Measurements from ENCODE around the gene MIA.
"Not testable (repeated sequence)": the region's sequence is repeated elsewhere in the genome, so short reads cannot be mapped to it uniquely, and the experiment has no call there.

The MIA gene

GRCh38 chr19:40811478-40812341 lies 36.4 kb downstream of the MIA start:
- peak overlapping the region; percentile 48 for H3K4me2 ChIP-seq (ENCODE audit: low read depth, low read length, poor library complexity, severe bottlenecking)
- no peak overlapping the region for H3K27ac ChIP-seq (ENCODE audit: low read depth, low read length)
- H4K20me1 ChIP-seq (ENCODE audit: low read depth, low read length): no peaks in the 10 kb centered on the region
- no peak for TF ChIP-seq EZH2phosphoT487 (conservative IDR thresholded peaks at IDR 0.05; ENCODE audit: low read length)
- TF ChIP-seq, protein P1, sequence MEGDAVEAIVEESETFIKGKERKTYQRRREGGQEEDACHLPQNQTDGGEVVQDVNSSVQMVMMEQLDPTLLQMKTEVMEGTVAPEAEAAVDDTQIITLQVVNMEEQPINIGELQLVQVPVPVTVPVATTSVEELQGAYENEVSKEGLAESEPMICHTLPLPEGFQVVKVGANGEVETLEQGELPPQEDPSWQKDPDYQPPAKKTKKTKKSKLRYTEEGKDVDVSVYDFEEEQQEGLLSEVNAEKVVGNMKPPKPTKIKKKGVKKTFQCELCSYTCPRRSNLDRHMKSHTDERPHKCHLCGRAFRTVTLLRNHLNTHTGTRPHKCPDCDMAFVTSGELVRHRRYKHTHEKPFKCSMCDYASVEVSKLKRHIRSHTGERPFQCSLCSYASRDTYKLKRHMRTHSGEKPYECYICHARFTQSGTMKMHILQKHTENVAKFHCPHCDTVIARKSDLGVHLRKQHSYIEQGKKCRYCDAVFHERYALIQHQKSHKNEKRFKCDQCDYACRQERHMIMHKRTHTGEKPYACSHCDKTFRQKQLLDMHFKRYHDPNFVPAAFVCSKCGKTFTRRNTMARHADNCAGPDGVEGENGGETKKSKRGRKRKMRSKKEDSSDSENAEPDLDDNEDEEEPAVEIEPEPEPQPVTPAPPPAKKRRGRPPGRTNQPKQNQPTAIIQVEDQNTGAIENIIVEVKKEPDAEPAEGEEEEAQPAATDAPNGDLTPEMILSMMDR (IDR thresholded peaks at IDR 0.05; ENCODE audit: insufficient read depth, low read length, poor library complexity, severe bottlenecking): no peak
- H3K9ac ChIP-seq (ENCODE audit: low read length): no peak overlapping the region
- no peak overlapping the region for H2AFZ ChIP-seq (ENCODE audit: low read depth, low read length, severe bottlenecking)
- no peak overlapping the region for H3K4me3 ChIP-seq (ENCODE audit: insufficient read depth, low read length, poor library complexity, severe bottlenecking)
- H3K36me3 ChIP-seq (ENCODE audit: low read length): no peaks in the 10 kb centered on the region
- H3F3A ChIP-seq (ENCODE audit: insufficient read depth): no peaks in the 10 kb centered on the region
- H3K9me3 ChIP-seq (ENCODE audit: insufficient read depth, low read length): no peaks in the 10 kb centered on the region
- H3K9me2 ChIP-seq (replicated peaks; ENCODE audit: insufficient read depth, low read length): no peaks in the 10 kb centered on the region
- 0 out of 2 replicates have a peak, but pooled peaks cover 7% of the 10 kb centered on the region for H3K79me2 ChIP-seq (ENCODE audit: insufficient read depth, low read length)
- no peaks in the 10 kb centered on the region for H3K27me3 ChIP-seq (ENCODE audit: low read length)

GRCh38 chr19:40812571-40812970 lies 37.2 kb downstream of the MIA start:
- not testable (repeated sequence) for H3K9me3 ChIP-seq (ENCODE audit: insufficient read depth, low read length); H3K79me2 ChIP-seq (ENCODE audit: insufficient read depth, low read length); H3K27ac ChIP-seq (ENCODE audit: low read depth, low read length); H2AFZ ChIP-seq (ENCODE audit: low read depth, low read length, severe bottlenecking); H3K4me2 ChIP-seq (ENCODE audit: low read depth, low read length, poor library complexity, severe bottlenecking); H3K9me2 ChIP-seq (replicated peaks; ENCODE audit: insufficient read depth, low read length); H4K20me1 ChIP-seq (ENCODE audit: low read depth, low read length); H3K4me3 ChIP-seq (ENCODE audit: insufficient read depth, low read length, poor library complexity, severe bottlenecking); H3K36me3 ChIP-seq (ENCODE audit: low read length); H3K27me3 ChIP-seq (ENCODE audit: low read length); H3K9ac ChIP-seq (ENCODE audit: low read length); H3F3A ChIP-seq (ENCODE audit: insufficient read depth)

GRCh38 chr19:40813182-40813581 lies 37.9 kb downstream of the MIA start:
- H3K9me2 ChIP-seq (replicated peaks; ENCODE audit: insufficient read depth, low read length): no peaks in the 10 kb centered on the region
- no peak overlapping the region for H3K27ac ChIP-seq (ENCODE audit: low read depth, low read length)
- no peaks in the 10 kb centered on the region for H4K20me1 ChIP-seq (ENCODE audit: low read depth, low read length)
- no peaks in the 10 kb centered on the region for H3K27me3 ChIP-seq (ENCODE audit: low read length)
- H2AFZ ChIP-seq (ENCODE audit: low read depth, low read length, severe bottlenecking): no peak overlapping the region
- H3K9me3 ChIP-seq (ENCODE audit: insufficient read depth, low read length): no peaks in the 10 kb centered on the region
- H3K4me3 ChIP-seq (ENCODE audit: insufficient read depth, low read length, poor library complexity, severe bottlenecking): no peak overlapping the region
- H3K36me3 ChIP-seq (ENCODE audit: low read length): no peaks in the 10 kb centered on the region
- no peaks in the 10 kb centered on the region for H3F3A ChIP-seq (ENCODE audit: insufficient read depth)
- no peak overlapping the region for H3K9ac ChIP-seq (ENCODE audit: low read length)
- TF ChIP-seq, protein P1 (IDR thresholded peaks at IDR 0.05; ENCODE audit: insufficient read depth, low read length, poor library complexity, severe bottlenecking): no peak
- TF ChIP-seq EZH2phosphoT487 (conservative IDR thresholded peaks at IDR 0.05; ENCODE audit: low read length): no peak
- no peaks in the 10 kb centered on the region for H3K79me2 ChIP-seq (ENCODE audit: insufficient read depth, low read length)
- no peak overlapping the region for H3K4me2 ChIP-seq (ENCODE audit: low read depth, low read length, poor library complexity, severe bottlenecking)

DNA sequence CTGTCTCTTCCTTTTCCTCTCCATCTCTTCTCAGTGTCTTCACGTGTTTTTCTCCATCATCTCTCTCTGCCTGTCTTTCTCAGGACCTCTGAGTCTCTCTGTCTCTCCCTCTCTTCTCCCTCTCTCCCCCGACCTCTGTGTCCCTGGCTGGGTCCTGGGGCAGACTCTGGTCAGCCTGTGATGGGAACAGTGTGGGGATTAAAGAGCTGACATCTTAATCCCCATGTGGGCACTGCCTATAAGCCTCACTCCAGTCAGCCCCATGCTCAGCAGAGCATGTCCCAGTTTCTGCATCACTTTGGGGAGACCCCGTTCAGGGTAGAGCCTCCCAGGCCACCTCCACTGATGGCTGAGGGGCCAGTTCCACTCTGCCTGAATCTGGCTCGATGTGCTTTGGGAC lies 39.9 kb downstream of the MIA start:
- Histone ChIP-seq H3K9me3 (ENCODE audit: insufficient read depth, low read length) (no peaks in the 10 kb centered on the region), H3K4me2 (ENCODE audit: low read depth, low read length, poor library complexity, severe bottlenecking) (no peak overlapping the region), H4K20me1 (ENCODE audit: low read depth, low read length) (no peaks in the 10 kb centered on the region), H3K4me3 (ENCODE audit: insufficient read depth, low read length, poor library complexity, severe bottlenecking) (no peak overlapping the region), H3F3A (ENCODE audit: insufficient read depth) (no peaks in the 10 kb centered on the region), H3K36me3 (ENCODE audit: low read length) (no peaks in the 10 kb centered on the region), H3K27me3 (ENCODE audit: low read length) (no peaks in the 10 kb centered on the region), H3K79me2 (ENCODE audit: insufficient read depth, low read length) (no peaks in the 10 kb centered on the region), H3K27ac (ENCODE audit: low read depth, low read length) (no peak overlapping the region), H3K9ac (ENCODE audit: low read length) (no peak overlapping the region), H2AFZ (ENCODE audit: low read depth, low read length, severe bottlenecking) (no peak overlapping the region), H3K9me2 (replicated peaks; ENCODE audit: insufficient read depth, low read length) (no peaks in the 10 kb centered on the region)
- no peak for TF ChIP-seq EZH2phosphoT487 (conservative IDR thresholded peaks at IDR 0.05; ENCODE audit: low read length)
- TF ChIP-seq, protein P1 (IDR thresholded peaks at IDR 0.05; ENCODE audit: insufficient read depth, low read length, poor library complexity, severe bottlenecking): no peak

DNA sequence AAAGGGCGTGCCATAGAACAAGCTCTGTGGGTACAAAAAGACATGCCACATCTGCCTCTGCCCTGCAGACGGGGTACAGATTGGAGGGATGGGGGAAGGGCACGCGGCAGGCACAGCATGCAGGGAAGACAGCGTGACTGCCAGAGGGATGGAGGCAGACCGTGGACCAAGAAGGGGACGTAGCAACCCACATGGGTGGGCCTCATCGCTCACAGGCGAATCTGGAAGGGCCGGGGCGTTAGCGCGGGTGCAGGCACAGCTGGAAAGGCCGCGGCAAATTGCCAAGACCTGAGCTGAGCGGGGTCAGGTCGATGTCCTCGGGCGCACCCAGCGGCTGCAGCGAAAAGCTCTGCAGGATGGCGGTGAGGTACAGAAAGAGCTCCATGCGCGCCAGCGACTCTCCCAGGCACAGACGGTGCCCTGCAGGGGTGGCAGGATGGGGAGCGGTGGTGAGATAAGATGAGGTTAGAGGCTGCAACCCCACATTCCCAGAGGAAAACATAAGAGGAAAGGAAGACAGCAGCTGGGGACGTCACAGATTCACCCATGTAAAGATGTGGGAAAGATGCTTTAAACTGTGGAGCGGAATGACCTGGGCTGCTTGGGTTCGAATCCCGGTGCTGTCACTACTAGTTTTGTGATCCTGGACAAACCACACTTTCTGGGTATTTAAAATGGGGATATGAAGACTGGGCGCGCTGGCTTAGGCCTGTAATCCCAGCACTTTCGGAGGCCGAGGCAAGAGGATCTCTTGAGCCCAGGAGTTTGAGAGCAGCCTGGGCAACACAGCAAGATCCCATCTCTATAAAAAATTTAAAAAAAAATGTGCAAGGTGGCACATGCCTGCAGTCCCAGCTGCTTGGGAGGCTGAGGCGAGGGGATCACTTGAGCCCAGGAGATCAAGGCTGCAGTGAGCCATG lies 43.4 kb downstream of the MIA start:
- not testable (repeated sequence) for H3F3A ChIP-seq (ENCODE audit: insufficient read depth); H3K9me3 ChIP-seq (ENCODE audit: insufficient read depth, low read length); H4K20me1 ChIP-seq (ENCODE audit: low read depth, low read length); H3K9ac ChIP-seq (ENCODE audit: low read length); H3K4me2 ChIP-seq (ENCODE audit: low read depth, low read length, poor library complexity, severe bottlenecking); H3K4me3 ChIP-seq (ENCODE audit: insufficient read depth, low read length, poor library complexity, severe bottlenecking); H3K27me3 ChIP-seq (ENCODE audit: low read length); H3K9me2 ChIP-seq (replicated peaks; ENCODE audit: insufficient read depth, low read length); H2AFZ ChIP-seq (ENCODE audit: low read depth, low read length, severe bottlenecking); H3K79me2 ChIP-seq (ENCODE audit: insufficient read depth, low read length); H3K27ac ChIP-seq (ENCODE audit: low read depth, low read length); H3K36me3 ChIP-seq (ENCODE audit: low read length)
